OCI-LY7 (cell line): ENCODE measurements around the gene CENPP.

Experiments
- CTCF ChIP-seq: fragments of 200-600 bp; sonication (generic); conservative IDR thresholded peaks from 2 replicates; pipeline ENCODE4 v1.5.1; 2014; ENCODE audit warnings: mild to moderate bottlenecking, antibody characterized with exemption, low read length, moderate library complexity, mixed read lengths
- EZH2phosphoT487 ChIP-seq: fragments of 200-600 bp; sonication (generic); IDR thresholded peaks from 2 replicates; pipeline ENCODE4 v1.6.1; 2018; ENCODE audit warnings: low read depth, borderline replicate concordance, mild to moderate bottlenecking, mixed run types, antibody characterized with exemption, low read length, moderate library complexity, mixed read lengths

GRCh38 chr9:92656537-92656925 lies 330.8 kb downstream of the CENPP start:
- TF ChIP-seq CTCF: no peak
- TF ChIP-seq EZH2phosphoT487: no peak
